HG03025 (cell line): ENCODE results near the gene DEFB131A.
"Not testable (repeated sequence)": the region's sequence is repeated elsewhere in the genome, so short reads cannot be mapped to it uniquely, and the experiment has no call there.

Experiments
- ATAC-seq: cut with Tn5 transposase; IDR thresholded peaks from one replicate; pipeline ENCODE4 v1.9.1; 2021; ENCODE audit warnings: mild to moderate bottlenecking, moderate library complexity; ENCODE audit not compliant: unreplicated experiment, low FRiP score

The DEFB131A gene, protein sequence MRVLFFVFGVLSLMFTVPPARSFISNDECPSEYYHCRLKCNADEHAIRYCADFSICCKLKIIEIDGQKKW

DNA sequence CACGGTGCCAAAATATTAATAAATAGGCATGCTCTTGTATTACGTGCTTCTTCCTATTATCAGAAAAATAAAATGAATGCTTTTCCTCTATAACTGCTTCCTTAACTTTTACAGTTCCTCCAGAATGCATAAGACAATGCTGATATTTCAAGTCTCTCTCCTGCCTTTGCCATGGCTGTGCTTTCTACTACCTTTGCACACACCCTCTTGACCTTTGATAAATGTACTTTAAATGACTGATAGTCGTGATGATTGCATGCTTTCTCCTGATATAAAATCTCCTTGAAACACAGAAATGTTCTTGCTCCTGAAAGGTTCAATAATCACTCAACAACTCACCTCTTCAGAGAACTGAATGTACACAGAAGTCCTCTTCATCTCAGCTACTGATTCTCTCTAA, at the start of gene DEFB131A:
TSS of gene DEFB131A (plus strand) at position 301 of the 400 bp plus-strand sequence. CDS start 120 bp downstream, outside the sequence.
- not testable (repeated sequence) for ATAC-seq

DNA sequence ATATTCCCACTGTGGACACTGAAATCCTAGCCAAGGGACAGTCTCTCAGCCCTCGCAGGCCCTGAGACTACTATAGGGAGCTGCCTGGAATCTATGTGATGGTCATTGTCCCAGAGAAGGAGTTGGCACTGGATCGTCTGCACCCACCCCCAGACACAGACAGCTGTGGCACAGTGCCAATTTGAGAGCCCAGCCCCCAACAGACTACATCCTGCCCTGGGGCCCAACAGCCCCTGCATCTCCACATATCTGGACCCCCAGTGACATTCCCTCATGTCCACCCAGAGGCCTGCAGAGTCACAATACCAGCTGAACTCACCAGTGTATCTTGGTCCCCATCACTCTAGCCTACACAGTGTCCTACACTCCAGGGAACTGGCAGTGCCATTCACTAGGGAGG, 38.4 kb upstream of the DEFB131A start:
- ATAC-seq: not testable (repeated sequence)

DNA sequence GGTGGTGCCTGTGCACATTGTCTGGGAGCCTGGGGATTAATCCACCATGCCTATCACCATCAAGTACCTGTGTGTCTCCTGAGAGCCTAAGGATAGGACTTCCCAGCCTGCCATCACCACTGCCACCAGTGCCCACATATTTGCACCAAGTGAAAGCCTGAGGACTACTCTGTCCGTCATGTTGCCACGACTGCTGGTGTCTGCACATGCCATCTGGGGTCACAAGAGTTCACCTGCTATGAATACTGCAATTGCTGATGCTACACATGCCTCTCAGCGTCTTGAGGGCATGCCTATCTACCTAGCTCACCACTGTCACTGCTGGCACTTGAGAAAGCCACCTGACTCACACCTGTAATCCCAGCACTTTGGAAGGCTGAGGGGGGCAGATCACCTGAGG, 37.7 kb upstream of the DEFB131A start:
- not testable (repeated sequence) for ATAC-seq

DNA sequence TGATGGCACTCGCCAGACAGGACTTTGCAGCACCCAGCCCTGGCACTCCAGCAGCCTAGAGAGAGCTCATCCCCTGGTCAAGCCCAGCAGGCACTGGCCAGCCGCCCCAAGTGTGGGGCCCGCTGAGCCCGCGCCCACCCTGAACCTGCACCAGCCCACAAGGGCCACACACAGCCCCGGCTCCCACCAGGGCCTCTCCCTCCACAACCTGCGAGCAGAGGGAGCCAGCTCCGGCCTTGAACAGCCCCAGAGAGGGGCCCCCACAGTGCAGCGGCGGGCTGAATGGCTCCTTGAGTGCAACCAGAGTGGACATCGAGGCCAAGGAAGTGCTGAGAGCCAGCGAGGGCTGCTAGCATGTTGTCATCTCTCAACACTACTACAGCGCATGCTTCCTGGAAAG, 34.4 kb upstream of the DEFB131A start:
- no peak for ATAC-seq

DNA sequence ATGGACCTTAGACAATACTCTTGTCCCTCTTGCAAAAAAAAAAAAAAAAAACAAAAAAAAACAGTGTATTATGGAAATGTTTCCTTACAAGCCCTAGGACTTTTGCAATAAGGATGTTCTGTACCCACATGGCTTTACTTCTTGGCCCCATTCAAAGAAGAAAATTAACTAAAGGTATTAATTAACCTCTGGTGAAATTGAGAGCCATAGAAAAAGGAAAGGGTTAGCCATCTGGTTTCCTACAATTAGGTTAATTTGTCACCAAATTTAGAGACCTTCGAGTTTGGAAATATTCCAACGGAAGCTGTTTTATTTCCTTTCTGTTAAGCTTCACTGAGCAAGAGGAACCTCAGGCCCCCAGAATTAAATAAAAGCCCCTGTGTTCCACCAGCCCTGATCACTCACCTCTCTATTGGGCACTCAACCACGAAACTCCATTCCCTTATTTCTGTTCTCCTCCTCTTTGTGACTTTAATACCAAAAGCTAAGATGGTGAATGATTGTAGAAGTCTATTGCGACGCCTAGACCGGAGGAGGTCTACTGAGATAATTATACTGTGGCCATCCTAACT, 22.2 kb upstream of the DEFB131A start:
- ATAC-seq: not testable (repeated sequence)

DNA sequence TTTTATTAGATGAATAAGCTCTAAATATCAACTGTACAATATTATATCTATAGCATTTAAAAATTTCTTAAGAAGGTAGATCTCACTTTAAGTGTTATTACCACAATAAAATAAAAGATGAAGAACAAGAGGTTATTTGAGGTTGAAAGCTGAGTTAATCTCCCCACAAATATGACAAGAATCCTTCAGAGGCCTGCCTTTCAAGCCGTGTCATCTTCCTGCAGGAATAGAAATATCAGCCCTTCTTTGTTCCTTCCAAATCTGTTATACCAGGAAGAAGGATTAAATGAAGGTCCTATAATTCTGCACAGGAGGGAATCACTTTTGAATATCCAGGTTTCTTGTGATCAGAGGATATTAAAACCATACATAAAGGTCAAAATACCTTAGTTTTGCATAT, 18.3 kb upstream of the DEFB131A start:
- not testable (repeated sequence) for ATAC-seq

DNA sequence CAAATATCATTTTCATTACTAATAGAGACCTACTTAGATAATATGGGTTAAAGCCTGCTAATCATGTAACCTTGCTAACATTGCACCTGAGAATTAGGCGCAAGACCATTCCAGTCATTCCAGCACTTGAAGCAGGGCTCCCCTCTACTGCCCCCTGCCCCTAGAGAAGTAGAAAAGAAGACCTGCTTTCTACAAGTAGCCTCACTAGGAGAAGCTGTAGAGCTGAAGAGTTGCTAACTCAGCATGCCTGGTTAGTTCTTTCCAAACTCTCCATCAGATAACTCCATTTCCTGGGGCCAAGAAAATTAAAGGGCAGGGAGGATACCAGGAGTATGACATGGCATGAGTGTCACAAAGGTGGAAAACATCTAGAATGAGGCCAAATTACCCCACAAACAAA, 14.2 kb upstream of the DEFB131A start:
- ATAC-seq: not testable (repeated sequence)

DNA sequence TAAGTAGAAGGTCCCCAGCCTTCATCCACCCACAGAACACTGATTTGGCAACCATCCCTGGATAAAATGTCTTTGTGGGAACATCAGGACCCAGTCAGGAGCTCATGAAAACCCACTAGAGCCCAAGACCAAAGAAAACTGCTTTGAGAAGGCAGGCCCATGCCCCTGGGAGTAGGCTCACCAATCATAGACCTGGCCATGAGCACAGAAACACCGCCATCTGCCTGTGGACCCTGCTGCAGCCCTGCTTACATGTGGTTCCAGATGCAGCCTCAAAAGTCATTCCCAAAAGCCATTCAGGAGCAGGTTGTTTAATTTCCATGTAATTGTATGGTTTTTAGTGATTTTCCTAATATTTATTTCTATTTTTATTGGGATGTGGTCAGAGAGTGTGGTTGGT, 10.9 kb upstream of the DEFB131A start:
- not testable (repeated sequence) for ATAC-seq

DNA sequence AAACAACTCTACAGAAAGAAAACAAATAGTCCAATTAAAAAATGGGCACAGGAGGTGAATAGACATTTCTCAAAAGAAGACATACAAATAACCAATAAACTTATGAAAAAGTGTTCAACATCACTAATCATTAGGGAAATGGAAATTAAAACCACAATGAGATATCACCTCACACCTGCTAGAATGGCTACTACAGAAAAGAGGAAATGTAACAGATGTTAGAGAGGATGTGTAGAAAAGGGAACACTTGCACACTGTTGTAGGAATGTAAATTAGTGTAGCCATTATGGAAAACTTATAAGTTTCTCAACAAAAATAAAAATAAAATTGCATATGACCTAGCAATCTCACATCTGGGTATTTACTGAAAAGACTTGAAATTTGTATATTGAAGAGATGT, 7.5 kb upstream of the DEFB131A start:
- ATAC-seq: not testable (repeated sequence)

DNA sequence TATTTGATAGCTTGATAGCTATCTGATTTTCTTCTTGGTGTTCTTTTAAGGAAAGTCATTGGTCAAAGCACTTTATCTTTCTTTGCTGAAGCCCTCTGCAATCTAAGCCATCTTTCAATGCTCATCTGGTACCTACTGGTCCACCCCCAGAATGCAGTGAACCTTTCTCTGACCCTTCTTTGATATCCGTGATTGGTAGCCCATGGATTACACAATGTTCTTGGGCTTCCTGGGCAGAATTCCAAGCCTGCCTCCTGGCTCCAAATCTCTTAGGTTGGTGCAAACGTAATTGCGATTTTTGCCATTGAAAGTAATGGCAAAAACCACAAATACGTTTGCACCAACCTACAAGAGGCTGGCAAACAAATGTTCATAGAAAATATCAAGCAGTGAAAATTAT, 1.9 kb upstream of the DEFB131A start:
- ATAC-seq: not testable (repeated sequence)

DNA sequence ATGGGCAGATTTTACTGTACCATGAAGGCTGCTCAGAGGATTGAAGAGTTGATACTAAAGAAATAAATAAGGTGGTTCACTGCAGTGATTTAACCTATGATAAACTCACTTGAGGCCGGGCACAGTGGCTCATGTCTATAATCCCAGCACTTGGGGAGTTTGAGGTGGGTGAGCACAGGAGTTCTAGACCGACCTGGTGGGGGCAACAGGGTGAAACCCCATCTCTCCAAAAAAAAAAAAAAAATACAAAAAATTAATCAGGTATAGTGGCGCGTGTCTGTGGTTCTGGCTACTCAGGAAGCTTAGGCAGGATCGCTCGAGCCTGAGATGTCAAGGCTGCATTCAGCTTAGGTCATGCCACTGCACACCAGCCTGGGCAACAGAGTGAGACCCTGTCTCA, 467 bp downstream of the DEFB131A start:
- not testable (repeated sequence) for ATAC-seq

DNA sequence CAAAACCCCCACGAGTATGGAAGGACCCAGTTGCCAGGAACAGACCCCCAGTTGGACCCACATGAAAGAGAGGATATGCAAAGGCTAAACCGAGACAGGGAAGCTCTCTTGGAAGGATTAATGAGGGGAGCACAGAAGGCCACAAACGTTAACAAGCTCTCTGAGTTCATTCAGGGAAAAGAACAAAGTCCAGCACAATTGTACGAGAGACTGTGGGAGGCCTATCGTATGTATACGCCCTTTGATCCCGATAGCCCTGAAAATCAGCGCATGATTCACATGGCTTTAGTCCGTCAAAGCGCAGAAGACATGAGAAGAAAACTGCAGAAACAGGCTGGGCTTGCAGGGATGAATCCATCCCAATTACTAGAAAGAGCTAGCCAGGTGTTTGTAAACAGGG, 8.0 kb downstream of the DEFB131A start:
- ATAC-seq: not testable (repeated sequence)

DNA sequence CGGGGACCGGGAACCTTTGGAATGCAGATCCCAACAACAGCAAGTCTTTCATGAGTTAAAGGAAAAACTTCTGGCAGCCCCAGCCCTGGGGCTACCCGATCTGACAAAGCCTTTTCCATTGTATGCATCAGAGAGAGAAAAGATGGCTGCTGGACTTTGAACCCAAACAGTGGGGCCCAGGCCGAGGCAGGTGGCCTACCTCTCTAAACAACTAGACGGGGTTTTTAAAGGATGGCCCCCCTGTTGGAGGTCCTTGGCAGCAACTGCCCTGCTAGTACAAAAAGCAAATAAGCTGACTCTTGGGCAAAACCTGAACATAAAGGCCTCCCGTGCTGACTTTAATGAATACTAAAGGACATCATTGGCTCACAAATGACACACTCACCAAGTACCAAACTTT, 10.1 kb downstream of the DEFB131A start:
- not testable (repeated sequence) for ATAC-seq

DNA sequence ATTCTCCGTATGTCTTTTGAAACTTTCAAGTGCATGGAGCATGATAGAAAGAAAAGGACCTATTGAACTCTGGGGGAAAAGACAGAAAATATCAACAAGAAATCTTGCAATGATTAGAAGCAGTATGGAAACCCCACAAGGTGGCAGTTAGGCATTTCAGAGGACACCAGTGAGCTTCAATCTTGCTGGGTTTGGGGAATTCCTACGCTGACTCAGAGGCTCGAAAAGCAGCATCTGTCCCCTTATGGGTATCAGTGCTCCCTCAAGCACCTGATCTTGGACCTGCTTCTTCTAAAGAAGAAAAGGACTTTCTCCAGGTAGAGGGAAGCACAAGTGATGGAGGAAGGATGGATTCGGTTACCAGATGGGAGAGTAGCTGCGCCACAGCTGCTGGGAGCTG, 10.8 kb downstream of the DEFB131A start:
- not testable (repeated sequence) for ATAC-seq

DNA sequence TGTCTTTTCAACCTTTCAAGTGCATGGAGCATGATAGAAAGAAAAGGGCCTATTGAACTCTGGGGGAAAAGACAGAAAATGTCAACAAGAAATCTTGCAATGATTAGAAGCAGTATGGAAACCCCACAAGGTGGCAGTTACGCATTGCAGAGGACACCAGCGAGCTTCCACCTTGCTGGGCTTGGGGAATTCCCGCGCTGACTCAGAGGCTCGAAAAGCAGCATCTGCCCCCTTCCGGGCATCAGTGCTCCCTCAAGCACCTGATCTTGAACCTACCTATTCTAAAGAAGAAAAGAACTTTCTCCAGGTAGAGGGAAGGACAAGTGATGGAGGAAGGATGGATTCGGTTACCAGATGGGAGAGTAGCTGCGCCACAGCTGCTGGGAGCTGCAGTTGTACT, 35.3 kb downstream of the DEFB131A start:
- not testable (repeated sequence) for ATAC-seq

DNA sequence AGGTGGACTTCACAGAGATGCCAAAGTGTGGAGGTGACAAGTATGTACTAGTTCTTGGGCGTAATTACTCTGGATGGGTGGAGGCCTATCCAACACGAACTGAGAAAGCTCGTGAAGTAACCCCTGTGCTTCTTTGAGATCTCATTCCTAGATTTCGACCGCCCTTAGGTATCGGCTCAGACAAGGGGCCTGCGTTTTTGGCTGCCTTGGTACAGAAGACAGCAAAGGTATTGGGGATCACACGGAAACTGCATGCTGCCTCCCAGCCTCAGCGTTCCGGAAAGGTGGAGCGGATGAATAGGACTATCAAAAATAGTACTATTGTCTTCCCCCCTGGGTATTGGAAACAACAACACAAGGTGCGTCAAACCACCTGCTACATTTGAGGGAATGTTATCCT, 35.9 kb downstream of the DEFB131A start:
- ATAC-seq: not testable (repeated sequence)

DNA sequence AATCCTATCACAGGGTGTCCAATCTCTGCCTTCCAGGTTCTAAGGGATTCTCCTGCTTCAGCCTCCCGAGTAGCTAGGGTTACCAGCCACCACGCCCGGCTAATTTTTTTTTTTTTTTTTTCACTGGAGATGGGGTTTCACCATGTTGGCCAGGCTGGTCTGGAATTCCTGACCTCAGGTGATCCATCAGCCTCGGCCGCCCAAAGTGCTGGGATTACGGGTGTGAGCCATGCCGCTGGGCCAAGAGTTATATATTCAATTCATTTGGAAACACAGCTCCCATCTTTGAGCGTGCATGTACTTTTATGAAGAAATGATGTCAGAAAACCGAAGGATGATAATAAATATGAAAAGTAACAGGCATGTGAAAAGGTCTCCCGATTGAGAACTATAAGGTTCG, 38.7 kb downstream of the DEFB131A start:
- not testable (repeated sequence) for ATAC-seq

DNA sequence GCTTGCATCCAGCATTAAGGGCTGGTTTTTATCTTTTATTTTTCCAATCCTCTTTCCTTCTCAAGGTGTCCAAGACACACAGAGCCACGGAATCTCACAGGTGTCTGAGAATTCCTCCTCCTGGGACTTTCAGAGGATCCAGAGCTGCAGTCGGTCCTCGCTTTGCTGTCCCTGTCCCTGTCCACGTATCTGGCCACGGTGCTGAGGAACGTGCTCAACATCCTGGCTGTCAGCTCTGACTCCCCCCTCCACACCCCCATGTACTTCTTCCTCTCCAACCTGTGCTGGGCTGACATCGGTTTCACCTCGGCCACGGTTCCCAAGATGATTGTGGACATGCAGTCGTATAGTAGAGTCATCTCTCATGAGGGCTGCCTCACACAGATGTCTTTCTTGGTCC, 39.5 kb downstream of the DEFB131A start:
- not testable (repeated sequence) for ATAC-seq

DNA sequence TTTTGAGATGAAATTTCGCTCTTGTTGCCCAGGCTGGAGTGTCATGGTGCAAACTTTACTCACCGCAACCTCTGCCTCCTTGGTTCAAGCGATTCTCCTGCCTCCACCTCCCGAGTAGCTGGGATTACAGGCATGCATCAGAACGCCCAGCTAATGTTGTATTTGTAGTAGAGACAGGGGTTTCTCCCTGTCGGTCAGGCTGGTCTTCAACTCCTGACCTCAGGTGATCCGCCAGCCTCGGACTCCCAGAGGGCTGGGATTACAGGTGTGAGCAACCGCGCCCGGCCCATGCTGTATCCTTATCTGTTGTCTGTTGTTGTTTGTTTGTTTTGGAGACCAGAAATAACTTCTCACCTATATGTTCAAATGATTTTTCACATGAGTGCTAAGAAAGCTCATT, 42.7 kb downstream of the DEFB131A start:
- ATAC-seq: not testable (repeated sequence)

DNA sequence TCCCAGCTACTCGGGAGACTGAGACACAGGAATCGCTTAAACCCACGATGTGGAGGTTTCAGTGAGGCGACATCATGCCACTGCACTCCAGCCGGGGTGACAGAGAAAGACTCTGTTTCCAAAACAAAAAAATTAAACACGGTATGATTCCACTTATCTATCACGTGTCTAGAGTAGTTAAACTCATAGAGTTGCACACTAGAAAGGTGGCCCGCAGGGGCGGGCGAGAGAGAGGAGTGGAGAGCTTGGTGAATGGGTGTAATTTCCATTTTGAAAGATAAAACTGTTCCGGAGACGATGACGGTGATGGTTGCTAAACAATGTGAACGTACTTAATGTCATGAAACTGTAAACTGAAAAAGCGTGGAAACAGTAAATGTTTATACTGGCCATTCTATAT, 44.6 kb downstream of the DEFB131A start:
- not testable (repeated sequence) for ATAC-seq

DNA sequence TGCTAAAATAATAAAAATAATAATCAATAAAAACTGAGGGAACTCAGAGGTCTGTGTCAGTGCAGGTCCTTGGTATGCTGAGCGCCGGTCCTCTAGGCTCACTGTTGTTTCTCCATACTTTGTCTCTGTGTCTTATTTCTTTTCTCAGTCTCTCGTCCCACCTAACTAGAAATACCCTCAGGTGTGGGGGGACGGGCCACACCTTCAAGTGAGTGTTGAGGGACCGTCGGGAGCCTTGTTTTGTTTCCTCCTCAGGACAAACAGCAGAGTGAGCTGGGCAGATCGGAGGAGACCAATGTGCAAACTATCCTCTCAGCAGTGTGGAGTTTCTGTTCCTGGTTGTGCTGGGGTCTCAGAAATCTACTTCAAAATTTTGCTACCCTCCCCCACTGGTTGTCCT, 46.3 kb downstream of the DEFB131A start:
- not testable (repeated sequence) for ATAC-seq

DNA sequence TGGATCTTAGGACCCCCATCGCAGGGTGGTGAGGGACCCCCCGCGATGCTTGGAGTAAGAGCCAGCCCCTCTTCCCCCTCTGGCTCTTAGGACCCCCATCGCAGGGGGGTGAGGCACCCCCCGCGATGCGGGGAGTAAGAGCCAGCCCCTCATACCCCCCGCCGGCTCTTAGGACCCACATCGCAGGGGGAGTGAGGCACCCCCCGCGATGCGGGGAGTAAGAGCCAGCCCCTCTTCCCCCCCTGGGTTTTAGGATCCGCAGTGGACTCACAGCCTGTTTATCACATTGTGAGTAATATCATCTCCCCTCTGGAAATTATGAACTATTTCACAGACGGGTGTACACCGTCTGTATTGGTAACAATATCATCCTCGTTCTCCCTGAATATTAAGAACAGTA, 46.8 kb downstream of the DEFB131A start:
- not testable (repeated sequence) for ATAC-seq
